GM21526 (cell line): ENCODE measurements around the gene SP3.
A peak's percentile ranks its signal among the peaks of the same experiment; 100 is the strongest.

Experiments used
- ATAC-seq: cut with Tn5 transposase; IDR thresholded peaks from one replicate; pipeline ENCODE4 v1.9.1; 2021; ENCODE audit warnings: moderate library complexity; ENCODE audit not compliant: unreplicated experiment, low FRiP score

The SP3 gene

DNA sequence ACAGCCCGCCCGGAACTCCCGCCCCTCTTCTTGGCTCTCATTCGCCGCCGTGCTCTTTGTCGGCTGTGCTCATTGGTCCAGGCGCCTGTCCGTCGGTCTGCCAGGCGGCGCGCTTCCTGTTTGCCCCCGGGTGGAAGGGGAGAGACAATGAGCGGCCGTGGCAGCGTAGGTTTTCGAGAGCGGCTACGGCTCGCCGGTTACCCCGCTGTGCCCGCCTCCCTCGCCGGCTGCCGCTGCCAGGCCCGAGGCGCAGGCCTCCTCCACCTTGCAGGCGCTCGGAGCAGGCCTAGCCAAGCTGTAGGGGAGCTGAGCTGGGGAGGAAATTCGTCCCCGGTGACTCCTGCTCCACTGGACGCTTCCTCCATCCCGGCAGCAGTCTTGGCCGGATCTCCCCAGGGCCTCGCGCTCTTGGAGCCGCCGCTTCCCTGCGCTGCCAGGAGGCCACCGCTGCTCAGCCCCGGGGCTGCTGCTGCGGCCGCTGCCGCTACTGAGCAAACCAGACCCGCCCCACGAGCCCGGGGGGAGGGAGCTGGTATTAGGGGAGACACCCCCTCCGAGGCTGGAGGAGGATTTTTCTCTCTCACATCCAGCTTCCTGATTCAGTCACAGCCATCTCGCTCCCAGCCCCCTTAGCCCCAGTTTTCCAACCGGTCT is at the start of gene SP3:
Gene SP3, minus strand, starts transcription at position 2 of the 654 bp plus-strand sequence. CDS start 202 bp downstream, outside the sequence.
- ATAC-seq = peak; percentile 67

DNA sequence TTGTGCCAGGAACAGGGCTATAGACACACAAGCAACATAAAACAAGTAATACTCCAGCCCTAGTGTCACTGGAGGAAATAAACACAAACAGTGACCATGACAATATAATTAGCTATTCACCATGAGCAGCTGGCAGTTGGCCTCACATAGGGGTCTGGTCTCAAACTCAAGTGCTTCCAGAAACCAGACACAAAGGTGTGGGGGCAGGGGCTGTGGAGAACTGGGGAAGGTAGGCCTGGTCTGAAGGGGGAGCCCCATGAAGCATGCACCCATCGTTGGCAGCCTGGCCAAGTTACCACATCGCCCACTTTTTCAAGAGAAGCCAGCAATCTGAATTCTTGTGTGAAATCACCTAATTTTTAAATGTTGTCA is 49.5 kb upstream of the SP3 start:
- ATAC-seq = no peak

DNA sequence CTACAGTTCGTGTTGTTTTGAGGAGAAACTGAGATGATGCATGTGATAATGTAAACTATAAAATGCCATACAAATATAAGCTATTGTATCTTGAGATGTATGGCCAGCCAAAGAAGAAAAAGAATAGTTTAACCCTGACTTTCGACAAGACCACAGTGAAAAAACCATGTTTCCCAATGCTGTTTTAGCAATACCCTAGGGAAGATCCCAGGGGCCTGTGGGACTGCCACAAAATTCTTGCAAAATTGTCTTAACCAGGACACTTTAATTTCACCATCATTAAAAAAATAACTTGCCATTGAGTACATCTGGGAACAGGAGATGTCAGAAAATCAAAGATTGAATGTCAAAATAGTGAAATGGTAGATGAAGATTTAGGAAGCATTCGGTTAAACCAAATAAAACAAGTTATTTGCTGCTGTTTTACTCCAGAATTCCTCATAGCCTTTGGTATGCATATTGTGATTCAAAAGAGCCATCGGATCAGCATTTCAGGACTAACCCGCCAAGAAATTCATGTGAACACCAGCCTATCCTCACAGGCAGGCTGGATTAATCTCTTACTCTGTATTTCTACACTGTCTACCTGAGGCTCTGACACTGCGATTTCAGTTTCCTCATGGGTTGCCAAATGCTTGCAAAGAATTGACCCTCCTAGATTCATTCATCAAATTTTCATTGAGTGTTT is 49.0 kb upstream of the SP3 start:
- no peak for ATAC-seq

DNA sequence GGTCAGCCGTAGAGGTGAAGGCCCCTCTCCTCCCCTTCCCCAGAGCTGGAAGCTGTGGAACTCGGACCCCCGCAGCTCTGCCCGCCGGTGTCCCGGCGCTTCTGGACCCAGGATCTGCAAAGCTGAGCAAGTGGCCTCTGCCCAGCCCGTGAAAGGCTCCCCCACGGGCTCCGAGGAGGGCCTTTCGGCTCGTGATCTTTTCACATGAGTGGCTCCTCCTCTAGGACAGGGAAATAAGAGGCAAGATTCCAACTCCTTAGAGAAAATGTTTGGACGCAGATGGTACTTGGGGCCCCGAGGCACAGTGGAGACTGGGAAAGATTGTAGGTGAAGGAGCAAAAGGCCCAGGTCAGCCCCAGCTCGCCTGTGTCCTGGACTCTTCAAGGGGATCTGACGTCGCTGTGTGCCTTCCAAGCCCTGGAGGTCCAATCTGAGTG is 48.2 kb upstream of the SP3 start:
- ATAC-seq = no peak

DNA sequence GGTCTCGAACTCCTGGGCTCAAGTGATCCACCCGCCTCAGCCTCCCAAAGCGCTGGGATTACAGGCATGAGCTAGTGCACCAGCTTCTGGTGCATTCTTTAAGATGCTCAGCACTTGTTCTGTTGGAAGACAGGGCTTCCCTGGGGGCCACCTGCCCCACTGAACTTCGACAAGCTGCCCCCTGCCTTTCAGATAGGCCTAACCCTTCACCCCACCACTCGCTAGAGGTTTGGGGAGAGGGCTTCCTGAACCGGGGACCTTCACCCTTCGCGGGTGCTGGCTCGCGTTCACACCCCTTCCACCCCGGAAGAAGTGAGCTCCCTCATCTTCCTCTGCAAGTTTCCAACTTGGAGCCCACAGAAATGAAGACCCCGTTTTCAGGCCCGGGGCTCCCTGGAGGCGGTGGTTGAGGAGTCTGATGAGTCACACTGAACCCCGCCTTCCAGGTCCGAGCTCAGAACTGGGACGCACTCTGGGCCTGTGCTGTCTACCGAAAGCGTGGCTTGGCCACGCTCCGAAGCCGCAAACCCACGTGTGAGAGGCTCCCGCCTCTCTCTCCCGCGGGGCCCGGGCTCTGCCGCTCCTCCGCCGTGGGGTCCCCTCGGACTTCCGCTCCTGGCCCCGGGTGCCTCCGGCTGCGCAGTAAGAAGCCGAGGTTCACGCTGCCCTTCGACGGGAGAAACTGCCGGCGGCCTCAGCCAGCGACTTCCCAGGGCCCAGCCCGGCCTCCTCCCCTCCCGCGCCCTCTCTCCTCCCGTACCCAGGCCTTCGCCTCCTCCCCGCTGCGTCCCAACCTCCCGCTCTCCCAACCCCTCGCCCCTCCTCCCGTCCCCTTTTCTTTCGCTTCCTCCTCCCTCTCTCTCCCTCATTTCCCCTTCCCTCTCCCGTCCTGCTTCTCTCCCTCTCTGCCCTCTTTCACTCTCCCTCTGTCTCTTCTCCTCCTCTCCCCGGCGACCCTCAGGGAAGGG is 47.5 kb upstream of the SP3 start:
- ATAC-seq = no peak

DNA sequence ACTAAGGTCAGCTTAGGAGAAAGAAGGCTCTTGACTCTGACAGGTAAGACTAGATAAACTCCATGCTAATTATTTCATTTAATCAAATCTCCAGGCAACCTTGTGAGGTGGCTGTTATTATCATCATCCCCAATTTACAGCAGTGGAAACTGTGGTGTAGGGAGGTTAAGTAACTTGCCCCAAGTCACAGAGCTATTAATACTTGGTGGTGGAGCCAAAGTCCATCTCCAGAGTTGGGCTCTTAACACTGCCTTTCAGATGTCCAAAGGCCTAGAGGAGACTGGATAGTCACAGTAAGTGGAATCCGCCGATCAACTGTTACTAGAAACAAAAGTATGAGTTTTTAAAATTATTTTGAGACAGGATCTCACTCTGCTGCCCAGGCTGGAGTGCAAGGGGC is 46.6 kb upstream of the SP3 start:
- no peak for ATAC-seq

DNA sequence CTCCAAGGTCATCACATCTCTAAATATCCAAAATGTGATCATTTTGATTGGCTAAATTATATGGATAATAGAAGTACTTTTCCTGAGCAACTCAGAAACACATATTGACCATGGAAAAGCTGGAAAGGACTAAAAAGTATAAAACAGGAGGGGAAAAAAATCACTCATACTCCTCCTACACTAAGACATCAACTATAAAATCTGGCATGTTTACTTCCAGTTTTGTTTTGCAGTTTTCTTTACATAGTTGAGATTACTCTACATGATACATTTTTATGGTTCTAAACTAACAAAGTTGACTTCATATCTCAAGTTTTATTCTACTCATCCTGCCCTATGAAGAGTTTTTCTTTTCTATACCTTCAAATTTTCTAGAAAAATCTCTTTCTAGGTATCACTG is 46.0 kb upstream of the SP3 start:
- ATAC-seq = no peak

DNA sequence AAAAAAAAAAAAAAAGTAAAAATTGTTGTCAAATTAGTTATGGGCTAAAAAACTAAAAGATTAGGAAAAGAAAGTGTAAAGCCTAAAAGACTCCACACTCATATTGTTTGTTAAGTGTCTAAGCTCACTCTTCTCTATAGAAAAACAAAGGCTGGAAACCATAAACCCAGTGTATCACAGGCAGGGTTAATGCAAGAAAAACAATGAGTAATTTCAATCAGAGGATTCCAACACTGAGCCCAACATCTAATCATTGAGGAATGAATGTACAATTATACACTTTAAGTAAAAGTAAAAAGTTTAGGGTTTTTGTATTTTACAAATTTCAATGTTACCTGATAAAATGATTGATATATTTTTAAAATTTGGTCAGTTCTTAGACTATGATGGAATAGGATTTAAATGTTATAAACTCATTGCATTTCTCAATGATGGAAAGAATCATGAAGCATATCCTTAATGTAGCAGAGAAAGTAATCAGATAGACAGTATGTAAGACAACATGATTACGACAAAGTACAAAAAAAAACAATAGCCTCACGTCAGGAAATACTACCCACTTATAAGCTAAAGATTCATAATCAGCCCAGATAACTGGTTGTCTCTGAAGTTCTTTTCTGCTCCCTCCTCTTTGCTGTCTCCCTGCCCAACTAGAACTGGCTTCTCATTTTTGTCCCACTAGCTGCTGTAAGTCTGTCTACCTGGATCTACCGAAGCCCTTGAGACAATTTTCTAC is 44.5 kb upstream of the SP3 start:
- ATAC-seq = no peak

DNA sequence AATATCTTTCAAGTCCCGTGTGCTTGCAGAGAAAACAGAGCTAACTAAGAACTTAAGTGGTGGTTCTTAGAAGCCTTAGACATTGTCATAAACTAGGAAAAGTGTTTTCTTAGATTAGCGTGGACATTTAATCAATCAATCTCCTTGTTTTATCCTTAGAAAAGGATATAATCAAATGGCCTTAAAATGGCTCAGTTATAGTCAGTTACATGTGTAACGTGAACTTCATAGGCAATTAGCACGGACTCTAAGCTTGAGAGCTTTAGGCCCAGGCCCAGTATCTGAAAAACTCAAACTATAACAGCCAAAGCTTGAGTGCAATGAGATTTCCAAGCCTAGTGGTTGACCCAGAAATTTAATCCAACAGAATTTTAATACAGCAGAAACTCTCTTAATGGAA is 43.5 kb upstream of the SP3 start:
- no peak for ATAC-seq

DNA sequence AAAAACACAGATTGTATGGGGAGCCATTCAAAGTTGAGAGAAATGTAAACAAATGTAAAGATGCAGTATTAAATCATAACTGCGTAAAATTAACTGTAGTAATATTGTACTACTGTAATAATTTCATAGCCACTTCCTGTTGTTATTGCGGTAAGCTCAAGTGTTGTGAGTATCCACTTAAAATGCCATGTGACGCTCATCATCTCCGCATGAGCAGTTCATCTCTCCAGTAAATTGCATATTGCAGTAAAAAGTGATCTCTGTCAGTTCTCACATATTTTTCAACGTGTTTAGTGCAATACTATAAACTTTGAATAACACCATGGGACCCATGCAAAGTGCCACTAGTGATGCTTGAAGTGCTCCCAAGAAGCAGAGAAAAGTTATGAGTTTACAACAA is 41.8 kb upstream of the SP3 start:
- no peak for ATAC-seq

DNA sequence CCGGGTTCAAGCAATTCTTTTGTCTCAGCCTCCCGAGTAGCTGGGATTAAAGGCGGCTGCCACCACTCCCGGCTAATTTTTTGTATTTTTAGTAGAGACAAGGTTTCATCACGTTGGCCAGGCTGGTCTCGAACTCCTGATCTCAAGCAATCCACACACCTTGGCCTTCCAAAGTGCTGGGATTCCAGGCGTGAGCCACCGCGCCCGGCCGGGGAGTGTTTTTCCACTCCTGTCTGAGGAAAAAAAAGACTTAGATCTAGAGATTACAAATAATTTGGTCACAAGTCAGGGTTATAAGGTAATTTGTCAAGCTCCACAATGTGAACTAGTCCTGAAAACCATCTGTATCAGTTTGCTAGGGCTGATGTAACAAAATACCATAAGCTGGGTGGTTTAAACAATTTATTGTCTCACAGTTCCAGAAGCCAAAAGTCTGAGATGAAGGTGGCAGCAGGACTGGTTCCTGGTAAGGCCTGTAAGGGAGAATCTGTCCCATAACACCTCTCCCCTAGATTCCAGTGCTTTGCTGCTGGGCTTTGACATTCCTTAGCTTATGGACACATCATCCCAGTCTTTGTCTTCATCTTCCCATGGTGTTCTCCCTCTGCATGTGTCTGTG is 40.7 kb upstream of the SP3 start:
- ATAC-seq = no peak

DNA sequence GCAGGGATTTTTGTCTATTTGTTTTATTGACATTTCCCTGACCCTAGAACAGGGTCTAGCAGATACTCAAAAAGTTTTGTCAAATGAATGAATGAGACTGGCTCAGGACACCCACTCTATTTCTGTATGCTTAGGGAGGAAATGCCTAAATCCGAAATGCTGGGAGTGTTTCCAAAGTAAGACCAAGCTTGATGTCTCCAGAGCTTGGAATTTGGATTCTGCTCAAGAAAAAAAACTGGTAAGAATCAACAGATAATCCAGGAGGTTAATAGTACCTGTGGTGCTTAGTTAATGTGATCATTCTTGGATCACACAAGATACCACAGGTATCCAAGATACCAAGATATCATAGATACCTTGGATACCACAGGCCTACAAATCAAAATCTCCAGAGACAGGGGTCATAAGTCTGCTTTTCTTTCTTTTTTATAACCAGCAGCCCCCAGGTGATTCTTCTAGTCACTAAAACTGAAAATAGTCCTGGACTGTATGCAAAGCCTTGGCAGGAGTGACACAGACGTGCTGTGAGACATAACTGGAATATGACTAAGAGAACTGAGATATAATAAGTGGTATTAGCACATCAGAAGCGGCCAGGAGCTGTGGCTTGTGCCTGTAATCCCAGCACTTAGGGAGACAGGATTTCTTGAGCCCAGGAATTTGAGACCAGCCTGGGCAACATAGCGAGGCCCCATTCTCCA is 39.9 kb upstream of the SP3 start:
- no peak for ATAC-seq

DNA sequence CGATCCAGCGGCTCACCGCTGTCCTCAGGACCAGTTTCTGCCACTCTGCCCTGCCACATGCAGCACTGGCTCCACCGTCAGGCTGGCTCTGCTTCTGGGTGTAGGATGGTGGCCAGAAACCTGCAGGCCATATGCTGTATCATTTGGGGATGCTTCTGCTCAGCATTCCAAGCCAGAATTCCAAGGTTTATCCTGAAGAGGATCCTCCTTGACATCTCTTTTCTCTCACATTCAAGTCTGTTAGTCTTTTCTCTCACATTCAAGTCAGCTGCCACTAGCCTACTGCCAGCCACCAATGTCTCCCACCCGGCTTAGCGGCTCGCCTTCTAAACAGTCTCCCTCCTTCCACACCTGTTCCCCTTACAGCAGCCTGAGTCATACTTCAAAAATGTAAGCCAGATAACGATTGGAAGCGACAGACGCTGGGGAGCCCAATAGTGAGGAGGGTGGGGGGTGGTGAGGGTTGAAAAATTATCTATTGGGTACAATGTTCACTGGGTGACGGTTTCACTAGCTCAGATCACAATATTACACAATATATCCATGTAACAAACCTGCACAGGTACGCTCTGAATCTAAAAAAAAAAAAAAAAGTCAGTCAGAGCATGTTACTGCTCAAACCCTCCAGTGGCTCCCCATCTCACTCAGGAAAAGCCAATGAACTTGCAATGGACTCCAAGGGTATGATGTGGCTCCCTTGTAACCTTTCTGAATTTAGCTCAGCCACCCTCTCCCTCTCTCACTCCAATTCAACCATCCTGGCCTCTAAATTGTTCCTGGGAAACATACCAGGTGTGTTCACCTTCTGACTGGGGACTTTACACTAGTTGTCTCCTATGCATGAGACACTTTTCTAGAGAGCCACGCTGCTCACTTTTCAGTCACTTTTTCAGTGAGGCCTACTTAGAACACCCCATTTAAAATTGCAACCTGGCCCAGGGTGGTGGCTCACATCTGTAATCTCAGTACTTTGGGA is 38.8 kb upstream of the SP3 start:
- no peak for ATAC-seq

DNA sequence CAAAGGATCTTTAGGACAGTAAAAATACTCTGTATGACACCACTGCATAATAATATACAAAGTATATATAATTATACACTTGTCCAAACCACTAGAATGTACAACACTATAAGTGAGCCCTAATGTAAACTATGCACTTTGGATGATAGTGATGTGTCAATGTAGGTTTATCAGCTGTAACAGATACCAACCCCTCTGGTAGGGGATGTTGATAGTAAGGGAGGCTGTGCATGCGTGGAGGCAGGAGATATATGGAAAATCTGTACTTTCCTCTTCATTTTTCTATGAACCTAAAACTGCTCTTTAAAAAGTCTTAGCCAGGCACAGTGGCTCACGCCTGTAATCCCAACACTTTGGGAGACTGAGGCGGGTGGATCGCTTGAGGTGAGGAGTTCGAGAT is 37.5 kb upstream of the SP3 start:
- no peak for ATAC-seq

DNA sequence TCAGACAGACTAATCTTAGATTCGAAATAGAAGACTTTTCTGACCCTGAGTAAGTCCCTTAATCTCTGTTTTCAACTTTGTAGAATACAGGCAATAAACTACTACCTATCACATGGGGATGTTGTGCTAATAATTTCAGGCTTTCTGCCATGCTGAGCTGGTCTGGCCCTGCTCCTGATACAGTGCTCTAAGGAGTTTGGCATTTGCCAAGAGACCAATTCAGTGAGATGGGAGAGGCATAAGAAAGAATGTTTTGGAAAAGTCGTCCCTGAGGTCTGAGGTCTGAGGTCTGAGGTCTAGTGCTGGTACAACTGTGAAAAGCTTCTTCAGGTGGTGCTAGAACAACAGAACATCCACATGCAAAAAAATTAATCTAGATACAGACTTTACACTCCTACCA is 35.9 kb upstream of the SP3 start:
- ATAC-seq = no peak

DNA sequence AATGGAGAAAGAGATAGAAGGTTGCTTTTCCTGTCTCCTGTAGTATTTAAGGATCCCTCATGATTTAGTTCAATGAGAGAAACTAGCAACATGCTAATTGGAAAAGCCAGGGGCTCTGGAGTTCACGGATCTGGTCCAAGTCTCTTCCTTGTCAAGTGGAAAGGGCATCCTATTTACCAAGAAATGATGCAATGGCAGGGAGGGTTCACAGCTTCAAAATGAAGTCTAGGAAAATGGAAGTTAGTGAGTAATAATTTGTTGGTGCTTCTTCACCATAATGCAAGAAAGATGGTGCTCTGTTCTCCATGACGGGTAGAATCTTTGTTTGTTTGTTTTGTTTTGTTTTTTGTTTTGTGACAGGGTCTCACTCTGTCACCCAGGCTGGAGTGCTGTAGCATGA is 34.6 kb upstream of the SP3 start:
- no peak for ATAC-seq

DNA sequence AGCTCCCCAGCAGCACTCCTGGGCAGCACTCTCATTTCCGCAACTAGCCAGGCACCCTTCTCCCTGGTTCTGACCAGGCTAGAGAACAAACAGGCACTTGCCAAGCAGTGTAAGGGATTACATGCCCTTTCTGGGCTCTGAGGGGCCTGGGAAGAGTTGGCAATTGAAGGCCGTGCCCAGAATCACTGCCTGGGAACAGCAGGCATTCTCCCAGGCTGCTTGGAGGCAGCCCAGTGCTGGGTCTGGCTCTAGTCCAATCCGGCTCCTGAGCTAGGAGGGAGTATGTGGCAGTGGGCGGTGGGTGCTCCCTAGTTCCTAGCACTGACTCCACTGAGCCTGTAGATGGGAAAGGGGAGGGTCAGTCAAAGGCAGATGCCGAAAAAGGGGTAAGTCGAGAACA is 34.1 kb upstream of the SP3 start:
- no peak for ATAC-seq

DNA sequence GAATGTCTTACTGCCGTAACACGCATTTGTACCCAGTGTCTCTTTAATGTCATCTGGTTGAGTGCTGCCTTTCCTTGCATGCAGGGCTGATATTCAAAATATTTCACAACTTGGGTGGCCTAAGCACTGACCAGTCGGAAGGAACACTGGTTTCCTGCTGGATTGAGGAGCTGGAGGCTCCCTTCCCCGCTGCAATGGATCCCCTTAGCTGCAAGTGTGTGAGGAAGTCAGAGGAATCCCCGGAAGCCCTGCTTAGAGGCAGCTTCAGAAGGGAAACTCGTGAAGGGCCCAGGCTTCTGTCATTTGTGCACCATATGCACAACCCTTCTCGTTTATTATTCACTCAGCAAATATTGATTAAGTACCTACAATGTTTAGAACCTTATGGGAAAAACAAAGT is 33.2 kb upstream of the SP3 start:
- ATAC-seq = no peak

DNA sequence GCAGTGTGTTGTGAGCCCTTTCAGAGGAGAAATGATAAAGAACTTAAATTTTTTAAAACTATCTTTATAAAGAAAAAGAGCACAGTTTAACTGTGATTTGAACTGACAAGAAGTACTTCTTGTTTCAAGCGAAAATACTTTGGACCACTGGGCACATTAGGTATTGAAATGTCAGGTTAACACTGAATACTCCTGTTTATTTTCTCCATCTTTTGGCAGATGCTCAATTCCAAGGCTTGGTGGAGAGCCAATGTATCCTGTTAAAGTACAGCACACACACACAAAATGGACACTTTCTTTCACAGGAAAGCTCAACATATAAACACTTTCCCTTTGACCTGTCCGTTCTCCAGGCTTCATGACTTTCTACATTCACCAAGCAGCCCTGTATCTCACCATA is 32.6 kb upstream of the SP3 start:
- no peak for ATAC-seq
